PC-9 (cell line): Measurements from ENCODE around the gene EPHA1. TPM values are rescaled to one million over a fixed set of nuclear protein-coding genes. Genes with fewer than 3 reads are reported as not detected.

Source experiments
- BruUV-seq: library from RNA; stranded (reverse); fragments of 400-500 nt; replicated peaks from 2 replicates; lab custom pipeline; 2021; lab: Mats Ljungman, UMichigan
- CTCF ChIA-PET: fragments of 300-600 bp; sonication (Branson Sonifier 250); formaldehyde crosslinking; loops from one replicate; lab custom pipeline; 2022; ENCODE audit warnings: antibody characterized with exemption; lab: Charles Lee
- POLR2A ChIA-PET: fragments of 300-600 bp; sonication (Branson Sonifier 250); formaldehyde crosslinking; loops from one replicate; lab custom pipeline; 2022; ENCODE audit warnings: antibody characterized with exemption; ENCODE audit not compliant: unreplicated experiment; lab: Charles Lee
- DNase-seq, 2 experiments: peaks; one replicate each; pipeline versions ENCODE4 v3.0.0 to v3.0.0-alpha.2; 2015 to 2022; ENCODE audit warnings: mixed read lengths in 1 of 2
- H2AFZ ChIP-seq: fragments of 200-600 bp; sonication (generic); 2 replicates; pipeline ENCODE4 v1.8.1; 2017; ENCODE audit warnings: antibody characterized with exemption
- H3F3A ChIP-seq: fragments of 200-600 bp; sonication (generic); 2 replicates; pipeline ENCODE4 v1.8.1; 2017; ENCODE audit warnings: antibody characterized with exemption, mild to moderate bottlenecking, low read depth; ENCODE audit not compliant: insufficient read depth
- H3K27ac ChIP-seq: fragments of 200-600 bp; sonication (generic); 2 replicates; pipeline ENCODE4 v1.6.1; 2016; ENCODE audit warnings: mixed run types
- H3K27me3 ChIP-seq: fragments of 200-600 bp; sonication (generic); 2 replicates; pipeline ENCODE4 v1.6.1; 2016; ENCODE audit warnings: low read depth, mixed run types; ENCODE audit not compliant: insufficient read depth
- H3K36me3 ChIP-seq: fragments of 200-600 bp; sonication (generic); 2 replicates; pipeline ENCODE4 v1.6.1; 2016; ENCODE audit warnings: low read depth, mixed run types
- H3K4me1 ChIP-seq: fragments of 200-600 bp; sonication (generic); replicated peaks from 2 replicates; pipeline ENCODE4 v1.6.1; 2016; ENCODE audit warnings: mixed run types; ENCODE audit not compliant: insufficient read depth
- H3K4me2 ChIP-seq: fragments of 200-600 bp; sonication (generic); 2 replicates; pipeline ENCODE4 v1.6.1; 2017; ENCODE audit warnings: mixed run types
- H3K4me3 ChIP-seq: fragments of 200-600 bp; sonication (generic); 2 replicates; pipeline ENCODE4 v1.6.1; 2016; ENCODE audit warnings: mixed run types
- H3K79me2 ChIP-seq: fragments of 200-600 bp; sonication (generic); 2 replicates; pipeline ENCODE4 v1.6.1; 2017; ENCODE audit warnings: low read depth, mixed run types
- H3K9me2 ChIP-seq: fragments of 200-600 bp; sonication (generic); 2 replicates; pipeline ENCODE4 v1.8.1; 2017; ENCODE audit warnings: mild to moderate bottlenecking; ENCODE audit not compliant: insufficient read depth
- H3K9me3 ChIP-seq: fragments of 200-600 bp; sonication (generic); 2 replicates; pipeline ENCODE4 v1.8.1; 2016; ENCODE audit warnings: low read depth; ENCODE audit not compliant: insufficient read depth
- H4K20me1 ChIP-seq: fragments of 200-600 bp; sonication (generic); 2 replicates; pipeline ENCODE4 v1.8.1; 2017; ENCODE audit not compliant: insufficient read depth
- EZH2 ChIP-seq: fragments of 200-600 bp; sonication (generic); IDR thresholded peaks from 2 replicates; pipeline ENCODE4 v1.8.0; 2017; ENCODE audit warnings: antibody characterized with exemption, low read depth
- intact Hi-C: fragments of 100-400 bp; cut with micrococcal nuclease; formaldehyde crosslinking; loops from one replicate; pipeline ENCODE4 v1.10.0; 2022; ENCODE audit not compliant: unreplicated experiment
- total RNA-seq: library from RNA; stranded (reverse); gene quantifications from 2 replicates; pipeline ENCODE4 v1.2.3, GENCODE V29; 2021
- TF ChIP-seq, protein P1 (sequence below): fragments of 200-600 bp; sonication (generic); conservative IDR thresholded peaks from 2 replicates; pipeline ENCODE4 v1.6.1; 2017; ENCODE audit warnings: mixed run types, antibody characterized with exemption, mild to moderate bottlenecking, moderate library complexity

The EPHA1 gene
- total RNA-seq, 1 experiment from 2014 or later, result 35.5 TPM

DNA sequence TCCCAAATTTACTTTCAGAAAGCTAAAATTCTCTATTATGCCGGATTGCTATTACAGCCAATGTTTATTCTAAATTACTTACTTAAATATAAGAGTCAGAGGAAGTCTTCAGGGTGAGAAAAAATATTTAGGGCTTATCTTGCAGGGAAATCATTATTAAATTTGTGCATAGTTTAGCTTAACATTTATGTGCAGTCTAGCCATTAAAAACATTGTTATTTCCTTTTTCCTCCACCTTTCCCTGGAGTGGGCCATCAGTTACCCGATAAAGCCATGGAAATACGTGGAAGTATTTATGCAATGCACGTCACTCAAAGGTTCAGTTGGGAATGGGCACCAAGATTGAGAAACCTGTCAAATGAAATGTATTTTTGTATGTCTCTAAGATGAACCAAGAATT lies 25.1 kb upstream of the EPHA1 start:
- no peak for TF ChIP-seq EZH2
- TF ChIP-seq, protein P1, sequence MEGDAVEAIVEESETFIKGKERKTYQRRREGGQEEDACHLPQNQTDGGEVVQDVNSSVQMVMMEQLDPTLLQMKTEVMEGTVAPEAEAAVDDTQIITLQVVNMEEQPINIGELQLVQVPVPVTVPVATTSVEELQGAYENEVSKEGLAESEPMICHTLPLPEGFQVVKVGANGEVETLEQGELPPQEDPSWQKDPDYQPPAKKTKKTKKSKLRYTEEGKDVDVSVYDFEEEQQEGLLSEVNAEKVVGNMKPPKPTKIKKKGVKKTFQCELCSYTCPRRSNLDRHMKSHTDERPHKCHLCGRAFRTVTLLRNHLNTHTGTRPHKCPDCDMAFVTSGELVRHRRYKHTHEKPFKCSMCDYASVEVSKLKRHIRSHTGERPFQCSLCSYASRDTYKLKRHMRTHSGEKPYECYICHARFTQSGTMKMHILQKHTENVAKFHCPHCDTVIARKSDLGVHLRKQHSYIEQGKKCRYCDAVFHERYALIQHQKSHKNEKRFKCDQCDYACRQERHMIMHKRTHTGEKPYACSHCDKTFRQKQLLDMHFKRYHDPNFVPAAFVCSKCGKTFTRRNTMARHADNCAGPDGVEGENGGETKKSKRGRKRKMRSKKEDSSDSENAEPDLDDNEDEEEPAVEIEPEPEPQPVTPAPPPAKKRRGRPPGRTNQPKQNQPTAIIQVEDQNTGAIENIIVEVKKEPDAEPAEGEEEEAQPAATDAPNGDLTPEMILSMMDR, result no peak
- POLR2A ChIA-PET, result no interaction called here
- intact Hi-C loops, result no loop called here

DNA sequence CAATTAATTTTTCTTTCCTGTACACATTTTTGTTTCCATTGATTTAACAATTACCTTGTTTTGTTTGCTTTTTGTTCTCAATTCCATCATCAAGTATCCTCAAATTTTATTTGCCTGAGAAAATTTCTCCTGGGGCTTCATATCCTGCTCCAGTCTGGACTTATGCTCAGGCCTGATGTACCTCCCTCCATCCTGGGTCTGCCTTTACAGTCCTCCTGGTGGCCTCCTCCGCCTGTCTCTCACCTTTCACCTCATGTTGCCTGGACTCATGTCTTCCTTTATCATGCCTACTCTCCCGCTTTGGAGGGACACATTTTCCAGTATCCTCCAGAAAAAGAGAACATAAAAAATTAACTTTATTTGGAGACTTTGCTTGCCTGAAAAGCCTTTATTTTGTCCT lies 22.5 kb upstream of the EPHA1 start:
- Histone ChIP-seq H3K27ac (no peak overlapping the region), H2AFZ (no peak overlapping the region), H3F3A (0 out of 2 replicates have a peak, but pooled peaks cover 4% of the 10 kb centered on the region), H3K4me3 (no peak overlapping the region), H4K20me1 (no peaks in the 10 kb centered on the region), H3K4me1 (peaks cover 8% of the 10 kb centered on the region; the same call in 1 of the 2 replicates), H3K36me3 (no peaks in the 10 kb centered on the region), H3K79me2 (no peaks in the 10 kb centered on the region), H3K27me3 (no peaks in the 10 kb centered on the region), H3K9me3 (no peaks in the 10 kb centered on the region; the same call in 1 of the 2 replicates), H3K9me2 (no peaks in the 10 kb centered on the region), H3K4me2 (no peak overlapping the region)
- intact Hi-C loops, result no loop called here
- TF ChIP-seq, protein P1, result no peak
- no peak for TF ChIP-seq EZH2
- DNase-seq, result no peak
- ChIA-PET CTCF (no interaction called here), POLR2A (no interaction called here)
- BruUV-seq, result no TSS peak

More for the DNA sequence above, 25.1 kb upstream of the EPHA1 start:
- Histone ChIP-seq H3K36me3 (no peaks in the 10 kb centered on the region), H3F3A (0 out of 2 replicates have a peak, but pooled peaks cover 4% of the 10 kb centered on the region), H2AFZ (no peak overlapping the region), H3K79me2 (no peaks in the 10 kb centered on the region), H3K9me3 (no peaks in the 10 kb centered on the region), H3K9me2 (no peaks in the 10 kb centered on the region), H3K4me3 (no peak overlapping the region), H4K20me1 (no peaks in the 10 kb centered on the region), H3K27ac (no peak overlapping the region), H3K4me1 (peaks cover 8% of the 10 kb centered on the region; the same call in 1 of the 2 replicates), H3K4me2 (no peak overlapping the region), H3K27me3 (no peaks in the 10 kb centered on the region)
- CTCF ChIA-PET, result no interaction called here
- BruUV-seq, result no TSS peak
- DNase-seq, result no peak

DNA sequence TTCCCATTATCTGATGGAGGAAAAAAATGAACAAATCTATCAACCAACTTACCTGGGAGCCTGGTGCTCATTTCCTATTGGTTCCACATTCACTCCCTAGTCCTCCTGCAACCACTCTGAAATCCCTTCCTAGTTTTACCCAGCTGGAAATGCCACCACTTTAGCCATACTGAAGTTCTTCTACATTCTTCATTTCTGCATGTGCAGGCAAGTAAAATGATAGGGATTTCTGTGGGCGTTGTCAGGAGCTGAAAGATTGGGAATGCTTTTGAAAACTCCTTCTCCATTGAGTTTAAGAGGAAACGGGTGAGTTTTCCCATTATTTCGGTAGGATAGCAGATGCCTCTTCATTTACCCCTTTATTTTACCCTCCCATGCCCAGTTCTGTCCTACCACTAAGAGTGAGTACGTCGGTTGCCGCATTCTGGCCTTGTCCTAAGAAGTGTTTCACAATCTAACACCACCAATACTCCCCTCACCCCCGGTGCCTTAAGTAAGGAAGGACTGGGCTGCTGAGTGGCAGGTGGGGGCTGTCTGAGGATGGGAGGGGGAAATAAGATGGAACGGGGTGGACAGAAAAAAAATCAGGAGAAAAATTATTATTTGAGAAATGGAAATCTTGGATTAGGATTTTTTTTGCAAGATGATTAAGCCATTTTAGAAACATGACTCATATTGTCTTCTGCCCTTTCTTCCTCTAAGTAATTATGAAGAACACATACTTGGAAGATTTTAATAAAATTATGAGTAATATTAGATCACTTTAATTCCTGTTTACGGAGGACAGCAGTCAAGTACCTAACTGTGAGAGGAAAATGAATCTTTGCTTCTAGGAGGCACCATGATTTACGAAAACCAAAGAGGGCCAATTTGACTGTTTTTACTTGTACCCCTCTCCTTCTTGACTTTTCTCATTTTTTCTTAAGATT lies 21.4 kb upstream of the EPHA1 start:
- intact Hi-C loops, result no loop called here
- Histone ChIP-seq H3K9me2 (no peaks in the 10 kb centered on the region), H3F3A (0 out of 2 replicates have a peak, but pooled peaks cover 4% of the 10 kb centered on the region), H3K79me2 (no peaks in the 10 kb centered on the region), H3K27me3 (no peaks in the 10 kb centered on the region), H3K4me3 (no peak overlapping the region), H3K36me3 (no peaks in the 10 kb centered on the region), H3K4me2 (no peak overlapping the region), H2AFZ (no peak overlapping the region), H4K20me1 (no peaks in the 10 kb centered on the region), H3K9me3 (no peaks in the 10 kb centered on the region; the same call in 1 of the 2 replicates), H3K4me1 (peaks cover 8% of the 10 kb centered on the region; the same call in 1 of the 2 replicates), H3K27ac (no peak overlapping the region)
- ChIA-PET CTCF (no interaction called here), POLR2A (no interaction called here)
- DNase-seq, result peak in 1 of 2 experiments; percentile 35
- no TSS peak for BruUV-seq
- TF ChIP-seq EZH2, result no peak
- TF ChIP-seq, protein P1, result no peak
